Measurements from ENCODE around the gene CCDC33. TPM values are rescaled to one million over a fixed set of nuclear protein-coding genes. Genes with fewer than 3 reads are reported as not detected.

Gene CCDC33
- total and polyA plus RNA-seq, 10 donors = 0.08 TPM; not detected in 9

DNA sequence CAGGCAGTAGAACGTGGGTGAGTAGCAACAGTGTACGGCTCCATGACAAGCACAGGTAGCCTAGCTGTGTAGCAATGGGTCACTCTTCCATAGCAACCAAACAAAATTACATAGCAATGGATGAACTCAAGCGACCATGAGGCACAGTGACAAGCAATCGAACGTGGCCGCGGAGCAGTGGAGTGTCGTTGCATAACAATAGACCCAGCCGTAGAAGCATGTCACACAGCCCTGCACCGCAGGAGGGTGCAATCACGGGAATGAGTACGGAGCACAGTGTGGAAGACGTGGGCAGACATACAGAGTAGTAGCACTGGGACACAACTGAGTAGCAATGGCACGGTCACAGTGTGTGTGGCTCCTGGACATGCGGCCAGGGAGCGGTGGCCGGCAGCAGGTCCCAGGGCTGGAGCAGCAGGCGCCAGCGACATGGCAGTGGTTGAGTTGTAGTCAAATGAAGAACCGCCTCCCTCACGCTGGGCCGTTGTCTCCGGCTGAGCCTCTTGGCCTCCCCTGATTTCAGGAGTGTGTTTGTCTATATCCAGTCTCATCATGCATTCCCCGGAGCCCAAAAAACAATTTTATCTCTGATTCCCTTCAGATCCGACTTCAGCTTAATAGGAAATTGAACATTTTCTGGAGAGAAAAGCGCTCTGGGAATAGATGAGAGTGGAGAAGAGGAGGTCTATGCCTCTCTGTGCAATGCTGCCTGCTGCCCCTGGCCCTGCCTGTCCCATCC, 64.1 kb downstream of the CCDC33 start:
- H3K4me3 ChIP-seq = no peak overlapping the region
- H3K9me3 ChIP-seq = no peaks in the 10 kb centered on the region
- no peak for DNase-seq
- 55 to 67% (median 60%) methylated on average over 25 to 26 of the region's 26 CpGs for WGBS, 5 donors
- H3K27me3 ChIP-seq (replicated peaks in 1 of 7) = peaks cover 0 to 50% (median 0%) of the 10 kb centered on the region in 7 donors
- TF ChIP-seq POLR2AphosphoS5 (IDR thresholded peaks at IDR 0.05) = no peak
- TF ChIP-seq, protein P1, sequence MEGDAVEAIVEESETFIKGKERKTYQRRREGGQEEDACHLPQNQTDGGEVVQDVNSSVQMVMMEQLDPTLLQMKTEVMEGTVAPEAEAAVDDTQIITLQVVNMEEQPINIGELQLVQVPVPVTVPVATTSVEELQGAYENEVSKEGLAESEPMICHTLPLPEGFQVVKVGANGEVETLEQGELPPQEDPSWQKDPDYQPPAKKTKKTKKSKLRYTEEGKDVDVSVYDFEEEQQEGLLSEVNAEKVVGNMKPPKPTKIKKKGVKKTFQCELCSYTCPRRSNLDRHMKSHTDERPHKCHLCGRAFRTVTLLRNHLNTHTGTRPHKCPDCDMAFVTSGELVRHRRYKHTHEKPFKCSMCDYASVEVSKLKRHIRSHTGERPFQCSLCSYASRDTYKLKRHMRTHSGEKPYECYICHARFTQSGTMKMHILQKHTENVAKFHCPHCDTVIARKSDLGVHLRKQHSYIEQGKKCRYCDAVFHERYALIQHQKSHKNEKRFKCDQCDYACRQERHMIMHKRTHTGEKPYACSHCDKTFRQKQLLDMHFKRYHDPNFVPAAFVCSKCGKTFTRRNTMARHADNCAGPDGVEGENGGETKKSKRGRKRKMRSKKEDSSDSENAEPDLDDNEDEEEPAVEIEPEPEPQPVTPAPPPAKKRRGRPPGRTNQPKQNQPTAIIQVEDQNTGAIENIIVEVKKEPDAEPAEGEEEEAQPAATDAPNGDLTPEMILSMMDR (IDR thresholded peaks at IDR 0.05 in 8 of 11, conservative IDR thresholded peaks at IDR 0.05 in 3 of 11) = no peak
- no peak for TF ChIP-seq POLR2A (IDR thresholded peaks at IDR 0.05)
- no peaks in the 10 kb centered on the region for H3K36me3 ChIP-seq
- peaks cover 0 to 22% (median 10%) of the 10 kb centered on the region in 6 donors for H3K4me1 ChIP-seq
- intact Hi-C loops (cut with DNase I; ENCODE audit: low total_unique reads) = no loop called here
- no peak overlapping the region for H3K27ac ChIP-seq

DNA sequence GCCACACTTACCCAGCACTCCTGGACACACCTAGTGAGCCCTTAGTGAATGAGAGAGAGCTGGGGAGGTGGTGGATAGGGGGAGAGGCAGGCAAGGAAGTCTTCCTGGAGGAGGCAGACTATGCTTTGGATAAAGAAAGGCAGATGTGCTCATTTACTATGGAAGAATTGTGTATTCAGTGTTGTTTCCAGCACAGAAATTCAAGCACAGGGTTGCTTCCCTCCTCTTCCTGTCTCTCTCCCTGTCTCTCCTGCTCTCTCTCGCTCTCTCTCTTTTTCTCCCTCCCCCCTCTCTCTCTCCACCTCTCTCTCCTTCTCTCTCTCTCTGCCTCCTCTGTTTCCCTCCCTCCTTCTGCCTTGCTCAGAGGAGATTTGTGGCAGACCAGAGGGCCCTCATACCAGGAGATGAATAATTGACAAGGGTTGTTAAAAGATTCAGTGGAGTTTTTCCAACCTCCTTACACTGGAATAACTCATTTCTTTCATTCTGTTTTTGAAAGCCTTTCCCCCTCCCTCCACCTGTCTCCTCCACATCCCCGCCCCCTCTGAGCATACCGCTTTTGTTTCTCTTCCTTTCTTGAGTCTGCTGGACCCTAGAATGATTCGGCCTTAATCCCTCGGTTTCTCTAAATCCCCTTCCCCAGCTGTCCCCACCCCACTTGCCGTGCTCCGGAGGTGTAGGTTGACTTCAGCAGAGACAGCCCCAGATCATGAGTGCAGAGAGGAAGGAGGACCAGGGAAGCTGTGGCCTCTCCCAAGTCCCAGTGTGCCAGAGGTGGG, 65.6 kb downstream of the CCDC33 start:
- H3K36me3 ChIP-seq = no peaks in the 10 kb centered on the region
- no peak for DNase-seq
- no peak overlapping the region for H3K4me3 ChIP-seq
- peaks cover 0 to 22% (median 10%) of the 10 kb centered on the region in 6 donors for H3K4me1 ChIP-seq
- no peak overlapping the region for H3K27ac ChIP-seq
- TF ChIP-seq, protein P1 (IDR thresholded peaks at IDR 0.05 in 8 of 11, conservative IDR thresholded peaks at IDR 0.05 in 3 of 11) = no peak
- no peak for TF ChIP-seq POLR2A (IDR thresholded peaks at IDR 0.05)
- no peak for TF ChIP-seq POLR2AphosphoS5 (IDR thresholded peaks at IDR 0.05)
- no peaks in the 10 kb centered on the region for H3K9me3 ChIP-seq
- WGBS, 5 donors = 56 to 81% (median 72%) methylated on average over 7 of the region's 7 CpGs
- intact Hi-C loops (cut with DNase I; ENCODE audit: low total_unique reads) = no loop called here
- H3K27me3 ChIP-seq (replicated peaks in 1 of 7) = peaks cover 0 to 65% (median 0%) of the 10 kb centered on the region in 7 donors

DNA sequence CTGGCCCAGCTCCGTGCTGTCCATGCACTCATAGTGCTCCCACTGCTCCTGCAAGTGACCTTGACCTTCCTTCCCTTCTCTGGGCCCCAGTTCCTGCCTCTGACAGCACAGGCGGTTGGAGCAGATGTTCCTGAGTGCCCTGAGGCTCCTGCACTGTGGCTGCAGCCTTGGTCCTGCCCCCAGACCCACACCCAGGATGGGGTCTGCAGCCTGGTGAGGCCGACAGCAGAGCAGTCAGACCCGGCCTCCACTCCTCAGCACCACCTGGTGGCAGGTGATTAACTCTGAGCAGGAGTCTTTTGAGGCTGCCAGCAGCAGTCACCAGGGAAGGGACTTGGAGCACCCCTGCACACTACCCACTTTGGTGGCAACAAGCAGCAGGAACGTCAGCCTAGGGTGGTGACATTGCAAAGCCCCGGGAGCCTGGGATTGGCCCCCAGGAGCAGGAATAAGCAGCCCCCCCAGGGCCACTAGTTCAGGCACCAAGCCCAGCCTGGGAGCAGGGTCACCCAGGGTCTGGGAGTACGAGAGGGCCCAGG, 66.8 kb downstream of the CCDC33 start:
- TF ChIP-seq POLR2AphosphoS5 (IDR thresholded peaks at IDR 0.05) = no peak
- TF ChIP-seq, protein P1 (IDR thresholded peaks at IDR 0.05 in 8 of 11, conservative IDR thresholded peaks at IDR 0.05 in 3 of 11) = peak in 7 of 11 experiments; percentile 32 to 55 (median 48)
- Histone ChIP-seq H3K27me3 (replicated peaks in 1 of 7) (peaks cover 0 to 77% (median 0%) of the 10 kb centered on the region in 7 donors), H3K4me3 (no peak overlapping the region), H3K9me3 (no peaks in the 10 kb centered on the region), H3K4me1 (peaks cover 0 to 24% (median 10%) of the 10 kb centered on the region in 6 donors), H3K27ac (no peak overlapping the region), H3K36me3 (no peaks in the 10 kb centered on the region)
- 17 to 32% (median 23%) methylated on average over 4 to 7 of the region's 7 CpGs for WGBS, 5 donors
- no peak for DNase-seq
- intact Hi-C loops (cut with DNase I; ENCODE audit: low total_unique reads) = no loop called here

All from spleen (tissue), 11 donors.